Liver (tissue), 9 donors: ENCODE results near the gene DCK. TPM values are rescaled to one million over a fixed set of nuclear protein-coding genes. Genes with fewer than 3 reads are reported as not detected.

ENCODE experiments used
- DNase-seq: peaks from one replicate; pipeline ENCODE4 v3.0.0-alpha.2; 2017; ENCODE audit warnings: low spot score
- H3K27ac ChIP-seq, 2 donors: one replicate each; pipeline ENCODE4 v1.7.0; 2013; ENCODE audit warnings: inconsistent platforms in 2 of 2, low read length in 2 of 2, control low read depth in 1 of 2, low read depth in 1 of 2, mild to moderate bottlenecking in 1 of 2
- H3K27me3 ChIP-seq, 4 donors: one replicate each; pipeline versions ENCODE4 v1.6.1 to v1.7.0; 2013; ENCODE audit warnings: low read length in 3 of 4, inconsistent platforms in 1 of 4, mild to moderate bottlenecking in 1 of 4, moderate library complexity in 1 of 4; ENCODE audit not compliant: control insufficient read depth in 4 of 4, insufficient read depth in 4 of 4
- H3K36me3 ChIP-seq, 4 donors: one replicate each; pipeline versions ENCODE4 v1.6.1 to v1.7.0; 2013; ENCODE audit warnings: low read length in 3 of 4, mild to moderate bottlenecking in 3 of 4, low read depth in 1 of 4, moderate library complexity in 1 of 4; ENCODE audit not compliant: control insufficient read depth in 4 of 4, insufficient read depth in 3 of 4
- H3K4me1 ChIP-seq, 4 donors: one replicate each; pipeline versions ENCODE4 v1.6.1 to v1.7.0; 2013; ENCODE audit warnings: low read length in 3 of 4, mild to moderate bottlenecking in 3 of 4, moderate library complexity in 1 of 4; ENCODE audit not compliant: control insufficient read depth in 4 of 4, insufficient read depth in 4 of 4
- H3K4me3 ChIP-seq, 3 donors: one replicate each; pipeline versions ENCODE4 v1.6.1 to v1.7.0; 2013; ENCODE audit warnings: low read length in 3 of 3, control low read depth in 1 of 3, low read depth in 1 of 3, mild to moderate bottlenecking in 1 of 3
- H3K9ac ChIP-seq, 2 donors: one replicate each; pipeline ENCODE4 v1.7.0; 2013; ENCODE audit warnings: low read length in 2 of 2, mild to moderate bottlenecking in 2 of 2, moderate library complexity in 2 of 2, control low read depth in 1 of 2, low read depth in 1 of 2
- H3K9me3 ChIP-seq, 4 donors: one replicate each; pipeline versions ENCODE4 v1.6.1 to v1.7.0; 2013; ENCODE audit warnings: low read length in 3 of 4; ENCODE audit not compliant: control insufficient read depth in 4 of 4
- CTCF ChIP-seq: fragments of 150-350 bp; IDR thresholded peaks from 2 replicates; pipeline ENCODE4 v1.5.1; 2017; ENCODE audit warnings: improper control_type of control experiment, low read depth, low read length; ENCODE audit not compliant: missing input control
- EGR1 ChIP-seq, 2 donors: IDR thresholded peaks; 2 replicates each; pipeline ENCODE4 v1.6.1; 2016 to 2018; ENCODE audit warnings: antibody characterized with exemption in 2 of 2, low read depth in 2 of 2
- FOXA1 ChIP-seq: IDR thresholded peaks from 2 replicates; pipeline ENCODE4 v1.6.1; 2016; ENCODE audit warnings: antibody characterized with exemption
- FOXA2 ChIP-seq: IDR thresholded peaks from 2 replicates; pipeline ENCODE4 v1.6.1; 2016; ENCODE audit warnings: antibody characterized with exemption
- GABPA ChIP-seq, 2 donors: IDR thresholded peaks in 1 of 2; conservative IDR thresholded peaks in 1 of 2; 2 replicates each; pipeline ENCODE4 v1.6.1; 2016; ENCODE audit warnings: antibody characterized with exemption in 2 of 2, mild to moderate bottlenecking in 1 of 2, moderate library complexity in 1 of 2
- HNF4A ChIP-seq, 2 donors: conservative IDR thresholded peaks; 2 replicates each; pipeline ENCODE4 v1.6.1; 2016; ENCODE audit warnings: antibody characterized with exemption in 2 of 2, mild to moderate bottlenecking in 2 of 2
- HNF4G ChIP-seq: IDR thresholded peaks from 2 replicates; pipeline ENCODE4 v1.6.1; 2016; ENCODE audit warnings: antibody characterized with exemption
- JUND ChIP-seq, 2 donors: IDR thresholded peaks; 2 replicates each; pipeline ENCODE4 v1.6.1; 2016; ENCODE audit warnings: antibody characterized with exemption in 2 of 2
- MAX ChIP-seq: IDR thresholded peaks from 2 replicates; pipeline ENCODE4 v1.6.1; 2016; ENCODE audit warnings: antibody characterized with exemption
- NR2F2 ChIP-seq: IDR thresholded peaks from 2 replicates; pipeline ENCODE4 v1.6.1; 2016; ENCODE audit warnings: antibody characterized with exemption
- RAD21 ChIP-seq, 2 donors: IDR thresholded peaks; 2 replicates each; pipeline ENCODE4 v1.6.1; 2016; ENCODE audit warnings: antibody characterized with exemption in 2 of 2, mild to moderate bottlenecking in 2 of 2
- RXRA ChIP-seq, 2 donors: IDR thresholded peaks; 2 replicates each; pipeline ENCODE4 v1.6.1; 2017 to 2018; ENCODE audit warnings: antibody characterized with exemption in 2 of 2, mild to moderate bottlenecking in 1 of 2
- SP1 ChIP-seq: IDR thresholded peaks from 2 replicates; pipeline ENCODE4 v1.6.1; 2018; ENCODE audit warnings: antibody characterized with exemption, mild to moderate bottlenecking
- TAF1 ChIP-seq: conservative IDR thresholded peaks from 2 replicates; pipeline ENCODE4 v1.6.1; 2016; ENCODE audit warnings: antibody characterized with exemption, mild to moderate bottlenecking
- ZBTB33 ChIP-seq: IDR thresholded peaks from 2 replicates; pipeline ENCODE4 v1.6.1; 2016; ENCODE audit warnings: antibody characterized with exemption
- polyA plus RNA-seq, 2 donors: library from polyadenylated mRNA; stranded (reverse) in 1 of 2; unstranded in 1 of 2; fragments of 200-250 nt in 1 of 2; fragments of >200 nt in 1 of 2; fragmentation: Nextera tagmentation in 1 of 2; extraction: Ambion mirVana in 1 of 2; gene quantifications; one replicate each; pipeline versions ENCODE4 v1.2.1 to v1.2.3, GENCODE V29; 2013 to 2015
- total RNA-seq, 2 donors: library from RNA; depleted of rRNA; stranded (reverse); fragments of >200 nt; gene quantifications; one replicate each; pipeline ENCODE4 v1.2.3, GENCODE V29; 2014
- donor health status: healthy.
- donor health status: healthy.
- donor health status: healthy.
- donor health status: healthy.
- donor health status: healthy.

Gene DCK
- total and polyA plus RNA-seq, 4 donors = 2.8 to 55.9 (median 3.7) TPM

GRCh38 chr4:70980196-70980595, 13.3 kb upstream of the DCK start:
- DNase-seq = no peak
- H3K27me3 ChIP-seq = no peaks in the 10 kb centered on the region
- H3K27ac ChIP-seq = no peak overlapping the region
- TF ChIP-seq TAF1 (no peak), MAX (no peak), NR2F2 (no peak), RAD21 (IDR thresholded peaks at IDR 0.05) (no peak), EGR1 (IDR thresholded peaks at IDR 0.05; ENCODE audit: low read depth in 2 of 2) (no peak), SP1 (no peak), HNF4A (conservative IDR thresholded peaks at IDR 0.05) (no peak), HNF4G (no peak), FOXA2 (no peak), JUND (IDR thresholded peaks at IDR 0.05) (no peak), ZBTB33 (no peak)
- H3K4me3 ChIP-seq = no peak overlapping the region
- H3K9me3 ChIP-seq = no peaks in the 10 kb centered on the region
- no peak overlapping the region for H3K9ac ChIP-seq
- H3K36me3 ChIP-seq = peaks cover 0 to 3% (median 0%) of the 10 kb centered on the region in 4 donors
- H3K4me1 ChIP-seq = no peaks in the 10 kb centered on the region

GRCh38 chr4:70984106-70984505, 9.3 kb upstream of the DCK start:
- no peaks in the 10 kb centered on the region for H3K27me3 ChIP-seq
- H3K9me3 ChIP-seq = no peaks in the 10 kb centered on the region
- peaks cover 0 to 2% (median 0%) of the 10 kb centered on the region in 4 donors for H3K36me3 ChIP-seq
- H3K4me1 ChIP-seq = no peaks in the 10 kb centered on the region
- H3K4me3 ChIP-seq = no peak overlapping the region
- no peak for DNase-seq
- TF ChIP-seq ZBTB33 = no peak
- no peak for TF ChIP-seq RXRA (IDR thresholded peaks at IDR 0.05)
- no peak for TF ChIP-seq FOXA2
- TF ChIP-seq HNF4G = no peak
- no peak for TF ChIP-seq GABPA (IDR thresholded peaks at IDR 0.05 in 1 of 2, conservative IDR thresholded peaks at IDR 0.05 in 1 of 2)
- TF ChIP-seq CTCF = no peak
- TF ChIP-seq MAX = no peak
- TF ChIP-seq EGR1 (IDR thresholded peaks at IDR 0.05; ENCODE audit: low read depth in 2 of 2) = no peak
- no peak for TF ChIP-seq FOXA1
- TF ChIP-seq TAF1 = no peak
- H3K9ac ChIP-seq = no peak overlapping the region
- H3K27ac ChIP-seq = no peak overlapping the region
